ENCODE data around the gene MAGEA3.

MAGEA3 gene

DNA sequence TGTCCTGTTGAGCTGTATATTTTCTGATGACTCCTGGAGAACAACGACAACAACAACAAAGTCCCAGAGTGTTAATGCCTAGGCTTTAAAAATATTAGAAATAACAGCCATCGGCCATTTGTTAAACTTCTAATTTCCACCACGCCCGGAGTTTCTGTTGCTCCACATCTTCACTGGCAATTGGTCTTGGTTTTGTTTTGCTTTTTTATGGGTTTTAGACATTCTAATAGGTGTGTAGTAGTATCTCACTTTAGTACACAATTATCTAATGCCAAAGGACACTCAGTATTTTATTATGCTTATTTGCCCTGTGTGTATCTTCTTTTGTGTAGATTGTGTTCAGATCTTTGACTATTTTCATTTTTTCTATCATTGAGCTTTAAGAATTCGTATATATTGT is 40.0 kb downstream of the MAGEA3 start:
- H3K27ac ChIP-seq = no peak overlapping the region
- no peaks in the 10 kb centered on the region for H3K36me3 ChIP-seq
- no peaks in the 10 kb centered on the region for H3K27me3 ChIP-seq
- no peak overlapping the region for H3K4me3 ChIP-seq (ENCODE audit: low read depth in 1 of 2, low read length in 1 of 2)
- H3K4me1 ChIP-seq (ENCODE audit: control insufficient read depth in 1 of 2, insufficient read depth in 1 of 2, low read depth in 1 of 2, low read length in 1 of 2) = no peaks in the 10 kb centered on the region
- TF ChIP-seq, protein P1, sequence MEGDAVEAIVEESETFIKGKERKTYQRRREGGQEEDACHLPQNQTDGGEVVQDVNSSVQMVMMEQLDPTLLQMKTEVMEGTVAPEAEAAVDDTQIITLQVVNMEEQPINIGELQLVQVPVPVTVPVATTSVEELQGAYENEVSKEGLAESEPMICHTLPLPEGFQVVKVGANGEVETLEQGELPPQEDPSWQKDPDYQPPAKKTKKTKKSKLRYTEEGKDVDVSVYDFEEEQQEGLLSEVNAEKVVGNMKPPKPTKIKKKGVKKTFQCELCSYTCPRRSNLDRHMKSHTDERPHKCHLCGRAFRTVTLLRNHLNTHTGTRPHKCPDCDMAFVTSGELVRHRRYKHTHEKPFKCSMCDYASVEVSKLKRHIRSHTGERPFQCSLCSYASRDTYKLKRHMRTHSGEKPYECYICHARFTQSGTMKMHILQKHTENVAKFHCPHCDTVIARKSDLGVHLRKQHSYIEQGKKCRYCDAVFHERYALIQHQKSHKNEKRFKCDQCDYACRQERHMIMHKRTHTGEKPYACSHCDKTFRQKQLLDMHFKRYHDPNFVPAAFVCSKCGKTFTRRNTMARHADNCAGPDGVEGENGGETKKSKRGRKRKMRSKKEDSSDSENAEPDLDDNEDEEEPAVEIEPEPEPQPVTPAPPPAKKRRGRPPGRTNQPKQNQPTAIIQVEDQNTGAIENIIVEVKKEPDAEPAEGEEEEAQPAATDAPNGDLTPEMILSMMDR (IDR thresholded peaks at IDR 0.05) = no peak
- H3K9me3 ChIP-seq = no peaks in the 10 kb centered on the region

Data from neutrophil (primary cell).